PC-3 (cell line): ENCODE results near the gene ABLIM2. TPM values are rescaled to one million over a fixed set of nuclear protein-coding genes. Genes with fewer than 3 reads are reported as not detected.
A peak's percentile ranks its signal among the peaks of the same experiment; 100 is the strongest.

Experiments
- ATAC-seq: fragments of 200-7000 bp; cut with Tn5 transposase; 2 replicates; pipeline ENCODE4 v1.9.1; 2020; ENCODE audit warnings: mild to moderate bottlenecking, moderate library complexity
- BruUV-seq: library from RNA; stranded (reverse); fragments of 400-500 nt; replicated peaks from 2 replicates; lab custom pipeline; 2021; lab: Mats Ljungman, UMichigan
- CTCF ChIA-PET: fragments of 300-600 bp; sonication (Branson Sonifier 250); formaldehyde crosslinking; loops from one replicate; lab custom pipeline; 2022; ENCODE audit warnings: antibody characterized with exemption; lab: Charles Lee
- POLR2A ChIA-PET: fragments of 300-600 bp; sonication (Branson Sonifier 250); formaldehyde crosslinking; loops from one replicate; lab custom pipeline; 2022; ENCODE audit warnings: antibody characterized with exemption; ENCODE audit not compliant: unreplicated experiment; lab: Charles Lee
- DNase-seq: peaks from one replicate; pipeline ENCODE4 v3.0.0-alpha.2; 2015
- H2AFZ ChIP-seq: fragments of 300-600 bp; sonication (generic); 2 replicates; pipeline ENCODE4 v1.6.0; 2016; ENCODE audit warnings: antibody characterized with exemption, low read length
- H3F3A ChIP-seq: fragments of 300-600 bp; sonication (generic); one replicate; pipeline ENCODE4 v1.6.0; 2017; ENCODE audit warnings: antibody characterized with exemption, low read length, control low read depth, mild to moderate bottlenecking; ENCODE audit not compliant: unreplicated experiment
- H3K27ac ChIP-seq: fragments of 300-600 bp; sonication (generic); 2 replicates; pipeline ENCODE4 v1.5.1; 2016; ENCODE audit warnings: mild to moderate bottlenecking, low read length
- H3K27me3 ChIP-seq: fragments of 300-600 bp; sonication (generic); 2 replicates; pipeline ENCODE4 v1.6.1; 2016; ENCODE audit warnings: low read length, mixed read lengths
- H3K36me3 ChIP-seq: fragments of 300-600 bp; sonication (generic); 2 replicates; pipeline ENCODE4 v1.6.1; 2016; ENCODE audit warnings: low read depth, mixed run types, low read length, mixed read lengths
- H3K4me1 ChIP-seq: fragments of 300-600 bp; sonication (generic); 2 replicates; pipeline ENCODE4 v1.5.1; 2016; ENCODE audit warnings: low read length; ENCODE audit not compliant: insufficient read depth
- H3K4me2 ChIP-seq: fragments of 300-600 bp; sonication (generic); 2 replicates; pipeline ENCODE4 v1.6.0; 2016; ENCODE audit warnings: low read length
- H3K4me3 ChIP-seq: fragments of 300-600 bp; sonication (generic); 2 replicates; pipeline ENCODE4 v1.5.1; 2016; ENCODE audit warnings: mild to moderate bottlenecking, low read length, mixed read lengths
- H3K79me2 ChIP-seq: fragments of 300-600 bp; sonication (generic); 2 replicates; pipeline ENCODE4 v1.6.1; 2017; ENCODE audit warnings: low read length, mixed read lengths
- H3K9ac ChIP-seq: fragments of 300-600 bp; sonication (generic); 2 replicates; pipeline ENCODE4 v1.6.0; 2016; ENCODE audit warnings: mild to moderate bottlenecking, low read length
- H3K9me2 ChIP-seq: fragments of 300-600 bp; sonication (generic); replicated peaks from 2 replicates; pipeline ENCODE4 v1.6.1; 2016; ENCODE audit warnings: mixed run types, low read length, mixed read lengths
- H3K9me3 ChIP-seq: fragments of 300-600 bp; sonication (generic); 2 replicates; pipeline ENCODE4 v1.6.1; 2016; ENCODE audit warnings: low read length, mixed read lengths
- H4K20me1 ChIP-seq: fragments of 300-600 bp; sonication (generic); 2 replicates; pipeline ENCODE4 v1.6.1; 2016; ENCODE audit warnings: low read length, mixed read lengths
- EZH2 ChIP-seq: fragments of 300-600 bp; sonication (generic); IDR thresholded peaks from one replicate; pipeline ENCODE4 v1.6.1; 2017; ENCODE audit warnings: antibody characterized with exemption, mild to moderate bottlenecking, low read length; ENCODE audit not compliant: unreplicated experiment
- EZH2phosphoT487 ChIP-seq: fragments of 300-600 bp; sonication (generic); IDR thresholded peaks from 2 replicates; pipeline ENCODE4 v1.6.1; 2018; ENCODE audit warnings: mild to moderate bottlenecking, antibody characterized with exemption, low read length, borderline replicate concordance
- intact Hi-C: fragments of 100-400 bp; cut with micrococcal nuclease; formaldehyde crosslinking; loops from 2 replicates; pipeline ENCODE4 v1.9.0; 2023
- total RNA-seq: library from RNA; depleted of rRNA; stranded (reverse); fragments of >200 nt; gene quantifications from 2 replicates; pipeline ENCODE4 v1.2.3, GENCODE V29; 2014
- TF ChIP-seq, protein P1 (sequence below): fragments of 300-600 bp; sonication (generic); conservative IDR thresholded peaks from 2 replicates; pipeline ENCODE4 v1.5.1; 2017; ENCODE audit warnings: antibody characterized with exemption, low read depth, mild to moderate bottlenecking, low read length

The ABLIM2 gene
- total RNA-seq, 1 experiment from 2014 or later = 3.2 TPM

DNA sequence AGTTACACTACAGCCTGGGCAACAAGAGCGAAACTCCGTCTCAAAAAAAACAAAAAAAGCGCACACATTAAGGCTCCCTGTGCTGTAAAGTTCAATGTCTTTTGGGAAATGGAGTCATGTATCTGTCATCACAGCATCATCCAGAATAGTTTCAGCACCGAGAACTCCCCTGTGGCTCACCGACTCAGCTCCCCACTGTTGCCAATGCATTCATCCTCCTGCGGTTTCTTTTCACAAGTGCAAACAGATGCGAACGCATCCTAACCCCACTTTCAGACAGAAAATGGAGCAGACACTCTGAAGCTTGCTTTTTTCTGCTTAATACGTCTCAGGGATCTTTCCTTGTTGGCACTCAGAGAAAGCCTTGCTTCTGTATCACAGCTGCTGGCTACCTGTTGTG lies 26.7 kb upstream of the ABLIM2 start:
- ChIA-PET CTCF (interaction anchor here (1.3 kb wide), 1 partner anchor 8 kb away, joined by 7 read pairs; no protein-coding TSS in a partner anchor), POLR2A (no interaction called here)
- Histone ChIP-seq H3K4me1 (peaks cover 68% of the 10 kb centered on the region), H3F3A (no peaks in the 10 kb centered on the region), H3K27ac (peak overlapping the region; percentile 89), H3K9me3 (no peaks in the 10 kb centered on the region), H3K27me3 (no peaks in the 10 kb centered on the region), H3K4me2 (peak overlapping the region; percentile 69), H2AFZ (peak overlapping the region; percentile 29; the same call in 1 of the 2 replicates), H3K36me3 (no peaks in the 10 kb centered on the region), H3K79me2 (no peaks in the 10 kb centered on the region), H3K9me2 (no peaks in the 10 kb centered on the region), H3K4me3 (no peak overlapping the region), H3K9ac (peak overlapping the region; percentile 43), H4K20me1 (no peaks in the 10 kb centered on the region)
- peak; percentile 72 for DNase-seq
- BruUV-seq = no TSS peak
- TF ChIP-seq EZH2 (no peak), EZH2phosphoT487 (no peak)
- TF ChIP-seq, protein P1, sequence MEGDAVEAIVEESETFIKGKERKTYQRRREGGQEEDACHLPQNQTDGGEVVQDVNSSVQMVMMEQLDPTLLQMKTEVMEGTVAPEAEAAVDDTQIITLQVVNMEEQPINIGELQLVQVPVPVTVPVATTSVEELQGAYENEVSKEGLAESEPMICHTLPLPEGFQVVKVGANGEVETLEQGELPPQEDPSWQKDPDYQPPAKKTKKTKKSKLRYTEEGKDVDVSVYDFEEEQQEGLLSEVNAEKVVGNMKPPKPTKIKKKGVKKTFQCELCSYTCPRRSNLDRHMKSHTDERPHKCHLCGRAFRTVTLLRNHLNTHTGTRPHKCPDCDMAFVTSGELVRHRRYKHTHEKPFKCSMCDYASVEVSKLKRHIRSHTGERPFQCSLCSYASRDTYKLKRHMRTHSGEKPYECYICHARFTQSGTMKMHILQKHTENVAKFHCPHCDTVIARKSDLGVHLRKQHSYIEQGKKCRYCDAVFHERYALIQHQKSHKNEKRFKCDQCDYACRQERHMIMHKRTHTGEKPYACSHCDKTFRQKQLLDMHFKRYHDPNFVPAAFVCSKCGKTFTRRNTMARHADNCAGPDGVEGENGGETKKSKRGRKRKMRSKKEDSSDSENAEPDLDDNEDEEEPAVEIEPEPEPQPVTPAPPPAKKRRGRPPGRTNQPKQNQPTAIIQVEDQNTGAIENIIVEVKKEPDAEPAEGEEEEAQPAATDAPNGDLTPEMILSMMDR = no peak
- intact Hi-C loops = no loop called here
- ATAC-seq = peak; percentile 18; the same call in 1 of the 2 replicates

DNA sequence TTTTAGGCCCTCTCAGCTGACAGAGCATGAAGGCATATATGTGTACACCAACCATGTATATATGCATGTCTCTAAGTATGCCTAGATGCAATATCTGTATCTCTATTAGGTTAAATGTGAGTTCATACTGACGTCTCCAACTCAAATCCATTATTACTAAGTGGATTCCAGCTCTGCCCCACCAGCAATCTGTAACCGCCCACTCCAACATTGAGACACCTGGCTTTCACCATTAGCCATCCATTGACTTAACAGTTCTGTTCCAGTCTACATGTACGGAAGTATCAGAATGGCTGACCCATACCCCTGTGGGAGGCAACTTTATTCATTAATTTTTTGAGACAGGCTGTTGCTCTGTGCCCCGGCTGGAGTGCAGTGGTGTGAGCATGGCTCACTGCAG lies 25.4 kb upstream of the ABLIM2 start:
- no peak for DNase-seq
- H3K36me3 ChIP-seq = no peaks in the 10 kb centered on the region
- no peak for TF ChIP-seq EZH2
- no peak for TF ChIP-seq EZH2phosphoT487
- TF ChIP-seq, protein P1 = no peak
- peak overlapping the region; percentile 45 for H3K9ac ChIP-seq
- no peaks in the 10 kb centered on the region for H3K9me3 ChIP-seq
- ChIA-PET CTCF (no interaction called here), POLR2A (no interaction called here)
- no peaks in the 10 kb centered on the region for H3K27me3 ChIP-seq
- no peak for ATAC-seq
- H3K9me2 ChIP-seq = no peaks in the 10 kb centered on the region
- H3K79me2 ChIP-seq = no peaks in the 10 kb centered on the region
- intact Hi-C loops = no loop called here
- H2AFZ ChIP-seq = no peak overlapping the region
- H3F3A ChIP-seq = no peaks in the 10 kb centered on the region
- peaks cover 68% of the 10 kb centered on the region for H3K4me1 ChIP-seq
- H3K4me2 ChIP-seq = peak overlapping the region; percentile 36; the same call in 1 of the 2 replicates
- no peaks in the 10 kb centered on the region for H4K20me1 ChIP-seq
- no TSS peak for BruUV-seq
- H3K27ac ChIP-seq = peak overlapping the region; percentile 89
- H3K4me3 ChIP-seq = no peak overlapping the region
